Kasumi-1 (cell line): ENCODE results near the gene ASIC3.
"Not testable (repeated sequence)": the region's sequence is repeated elsewhere in the genome, so short reads cannot be mapped to it uniquely, and the experiment has no call there.

Source experiments
- DNase-seq, 2 experiments: peaks; one replicate each; lab custom pipeline; 2025; lab: John Stamatoyannopoulos, UW

Gene ASIC3

DNA sequence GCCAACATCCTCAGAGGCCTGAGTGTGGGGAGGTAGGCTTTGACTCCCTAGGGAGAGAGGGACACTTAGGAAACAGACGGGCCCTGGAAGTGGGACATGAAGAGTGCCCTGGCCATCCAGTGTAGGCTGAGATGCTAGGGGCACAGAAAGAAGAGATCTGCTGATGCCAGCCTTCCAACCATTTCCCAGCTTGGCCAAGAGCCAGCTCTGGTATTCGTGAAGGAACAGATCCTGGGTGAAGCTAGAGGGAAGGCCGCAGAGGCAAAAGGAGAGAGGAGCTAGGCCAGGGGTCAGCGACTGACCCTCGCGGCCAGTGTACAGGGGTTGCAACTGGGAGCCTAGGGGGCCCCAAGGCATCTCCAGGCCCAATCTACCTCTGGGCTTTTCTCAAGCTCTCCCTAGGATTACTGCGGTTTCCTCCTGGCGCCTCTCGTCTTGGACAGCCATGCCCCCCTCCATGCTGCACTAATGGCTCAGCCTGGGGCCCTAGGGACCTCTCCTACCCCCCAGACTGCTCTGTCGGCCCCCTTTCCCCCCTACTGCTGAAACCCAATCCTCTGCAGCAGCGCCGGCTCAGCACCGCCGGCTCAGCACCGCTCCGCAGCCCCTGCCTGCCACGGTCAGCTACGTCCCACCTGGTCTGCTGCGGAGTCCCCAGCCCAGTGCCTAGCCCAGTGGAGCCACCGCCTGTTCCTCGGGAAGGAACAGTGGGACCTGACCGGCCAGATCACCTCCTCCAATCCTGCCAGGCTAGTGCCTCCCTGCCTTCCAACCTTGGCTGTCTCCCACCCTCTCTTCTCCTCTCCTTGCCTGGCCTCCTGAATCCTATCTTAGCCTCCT is at the start of gene ASIC3:
ASIC3 (plus strand) TSS at position 556 of the 840 bp plus-strand sequence. CDS start 355 bp downstream, outside the sequence.
- DNase-seq, result no peak

DNA sequence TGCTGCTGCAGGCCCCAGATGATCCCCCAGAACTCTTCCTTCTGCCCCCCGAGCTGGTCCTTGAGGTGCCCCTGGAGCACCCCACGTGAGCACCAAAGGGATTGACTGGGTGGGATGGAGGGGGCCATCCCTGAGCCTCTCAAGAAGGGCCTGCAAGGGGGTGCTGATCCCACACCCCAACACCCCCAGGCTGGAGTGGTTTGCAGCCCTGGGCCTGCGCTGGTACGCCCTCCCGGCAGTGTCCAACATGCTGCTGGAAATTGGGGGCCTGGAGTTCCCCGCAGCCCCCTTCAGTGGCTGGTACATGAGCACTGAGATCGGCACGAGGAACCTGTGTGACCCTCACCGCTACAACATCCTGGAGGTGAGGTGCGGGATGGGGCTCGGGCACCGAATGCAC is 49.3 kb upstream of the ASIC3 start:
- DNase-seq, result no peak

DNA sequence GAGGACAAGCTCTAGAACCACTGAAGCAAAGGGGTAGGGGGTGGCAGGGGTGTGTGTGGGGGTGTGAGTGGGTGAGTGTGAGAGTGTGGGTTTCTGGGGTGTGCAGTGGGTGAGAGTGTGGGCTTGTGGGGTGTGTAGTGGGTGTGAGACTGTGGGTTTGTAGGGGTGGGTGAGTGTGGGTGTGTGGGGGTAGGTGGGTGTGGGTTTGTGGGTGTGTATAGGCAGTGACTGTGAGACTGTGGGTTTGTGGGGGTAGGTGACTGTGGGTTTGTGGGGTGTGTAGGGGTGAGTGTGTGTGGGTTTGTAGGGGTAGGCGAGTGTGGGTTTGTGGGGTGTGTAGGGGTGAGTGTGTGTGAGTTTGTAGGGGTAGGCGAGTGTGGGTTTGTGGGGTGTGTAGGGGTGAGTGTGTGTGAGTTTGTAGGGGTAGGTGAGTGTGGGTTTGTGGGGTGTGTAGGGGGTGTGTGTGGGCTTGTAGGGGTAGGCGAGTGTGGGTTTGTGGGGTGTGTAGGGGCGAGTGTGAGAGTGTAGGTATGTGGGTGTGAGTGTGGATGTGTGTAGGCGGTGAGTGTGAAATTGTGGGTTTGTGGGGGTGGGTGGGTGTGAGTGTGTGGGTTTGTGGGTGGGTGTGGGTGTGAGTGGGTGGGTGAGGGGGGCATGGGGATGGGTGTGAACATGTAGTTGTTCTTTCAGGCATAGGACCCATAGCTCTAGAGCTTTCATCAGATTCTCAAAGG is 48.7 kb upstream of the ASIC3 start:
- DNase-seq, result no peak

DNA sequence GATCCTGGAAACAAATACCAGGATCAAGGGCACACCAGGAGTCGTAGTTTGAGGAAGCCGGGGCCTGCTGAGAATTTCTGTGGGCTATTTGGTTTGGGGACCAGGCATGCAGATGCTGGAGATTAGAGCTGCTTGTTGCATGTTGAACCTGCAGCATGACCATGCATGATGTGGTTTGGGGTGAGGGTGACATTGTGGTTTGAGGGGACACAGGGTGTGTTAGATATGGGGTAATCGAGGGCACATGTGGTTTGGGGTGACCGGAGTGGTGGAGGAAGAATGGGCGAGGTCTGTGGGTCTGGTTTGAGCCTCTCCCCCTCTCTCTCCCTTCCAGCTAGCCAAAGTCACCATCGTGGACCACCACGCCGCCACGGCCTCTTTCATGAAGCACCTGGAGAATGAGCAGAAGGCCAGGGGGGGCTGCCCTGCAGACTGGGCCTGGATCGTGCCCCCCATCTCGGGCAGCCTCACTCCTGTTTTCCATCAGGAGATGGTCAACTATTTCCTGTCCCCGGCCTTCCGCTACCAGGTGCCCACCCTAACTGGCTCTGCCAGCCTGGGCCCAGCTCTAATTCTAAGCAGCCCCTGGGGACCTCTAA is 47.3 kb upstream of the ASIC3 start:
- DNase-seq, result no peak

DNA sequence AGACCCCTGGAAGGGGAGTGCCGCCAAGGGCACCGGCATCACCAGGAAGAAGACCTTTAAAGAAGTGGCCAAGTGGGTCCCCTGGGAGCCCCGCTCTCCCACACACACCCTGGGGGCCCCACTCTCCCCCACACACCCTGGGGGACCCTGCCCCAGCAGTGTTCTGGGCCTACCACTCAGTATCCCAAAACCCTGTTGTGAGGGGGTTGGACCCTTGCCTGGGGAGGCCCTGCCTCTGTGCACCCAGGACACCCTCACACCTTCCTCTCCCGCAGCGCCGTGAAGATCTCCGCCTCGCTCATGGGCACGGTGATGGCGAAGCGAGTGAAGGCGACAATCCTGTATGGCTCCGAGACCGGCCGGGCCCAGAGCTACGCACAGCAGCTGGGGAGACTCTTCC is 46.8 kb upstream of the ASIC3 start:
- no peak for DNase-seq

DNA sequence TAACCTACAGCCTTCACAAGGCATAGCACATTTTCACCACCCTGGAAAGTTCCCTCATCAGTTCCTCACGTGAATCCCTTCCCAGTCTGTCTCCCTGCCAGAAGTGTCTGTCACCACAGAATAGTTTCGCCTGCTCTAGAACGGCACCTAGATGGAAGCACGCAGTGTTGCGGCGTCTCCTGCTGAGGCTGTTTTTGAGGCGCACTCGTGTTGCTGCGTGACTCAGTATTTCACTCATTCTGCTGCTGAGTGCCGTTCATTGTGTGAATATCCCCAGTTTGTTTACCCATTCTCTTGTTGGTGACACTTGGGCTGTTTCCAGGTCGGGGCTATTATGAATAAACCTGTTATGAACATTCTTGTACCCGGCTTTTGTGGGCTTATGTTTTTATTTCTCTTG is 44.8 kb upstream of the ASIC3 start:
- no peak for DNase-seq

DNA sequence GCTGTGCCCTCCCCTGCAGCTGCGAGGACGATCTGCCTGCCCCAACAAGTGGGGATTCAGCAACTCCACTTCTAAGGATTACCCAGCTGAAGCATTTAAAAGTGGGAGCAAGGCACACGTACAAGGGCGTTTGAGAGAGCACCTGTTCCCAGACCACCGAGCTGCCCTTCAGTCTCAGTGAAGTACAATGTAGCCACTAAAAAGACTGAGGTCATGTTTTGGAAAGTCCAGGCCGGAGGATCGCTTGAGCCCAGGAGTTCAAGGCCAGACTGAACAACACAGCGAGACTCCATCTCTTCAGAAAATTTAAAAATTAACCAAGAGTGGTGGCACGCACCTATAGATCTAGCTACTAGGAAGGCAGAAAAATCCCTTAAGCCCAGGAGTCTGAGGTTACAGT is 42.8 kb upstream of the ASIC3 start:
- DNase-seq, result no peak

DNA sequence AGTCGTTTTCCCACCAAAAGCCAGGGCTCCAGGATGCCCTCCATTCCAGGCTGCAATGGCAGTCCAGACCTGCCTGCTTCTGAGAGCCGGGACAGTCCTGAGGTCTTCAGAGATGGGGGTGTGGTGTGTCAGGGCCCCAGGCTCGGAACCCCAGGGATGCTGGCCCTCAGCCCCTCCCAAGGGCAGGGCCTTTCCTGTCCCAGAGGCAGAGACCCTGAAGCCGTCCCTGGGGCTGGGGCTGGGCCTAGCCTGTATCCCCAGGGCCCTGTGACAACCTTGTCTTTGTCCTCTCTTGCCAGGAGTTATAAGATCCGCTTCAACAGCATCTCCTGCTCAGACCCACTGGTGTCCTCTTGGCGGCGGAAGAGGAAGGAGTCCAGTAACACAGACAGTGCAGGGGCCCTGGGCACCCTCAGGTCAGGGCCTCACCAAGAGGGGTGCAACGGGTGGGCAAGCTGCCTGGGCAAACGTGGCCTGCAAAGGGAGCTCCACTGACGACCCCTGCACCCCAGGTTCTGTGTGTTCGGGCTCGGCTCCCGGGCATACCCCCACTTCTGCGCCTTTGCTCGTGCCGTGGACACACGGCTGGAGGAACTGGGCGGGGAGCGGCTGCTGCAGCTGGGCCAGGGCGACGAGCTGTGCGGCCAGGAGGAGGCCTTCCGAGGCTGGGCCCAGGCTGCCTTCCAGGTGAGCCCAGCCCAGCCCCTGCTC is 41.6 kb upstream of the ASIC3 start:
- no peak for DNase-seq

DNA sequence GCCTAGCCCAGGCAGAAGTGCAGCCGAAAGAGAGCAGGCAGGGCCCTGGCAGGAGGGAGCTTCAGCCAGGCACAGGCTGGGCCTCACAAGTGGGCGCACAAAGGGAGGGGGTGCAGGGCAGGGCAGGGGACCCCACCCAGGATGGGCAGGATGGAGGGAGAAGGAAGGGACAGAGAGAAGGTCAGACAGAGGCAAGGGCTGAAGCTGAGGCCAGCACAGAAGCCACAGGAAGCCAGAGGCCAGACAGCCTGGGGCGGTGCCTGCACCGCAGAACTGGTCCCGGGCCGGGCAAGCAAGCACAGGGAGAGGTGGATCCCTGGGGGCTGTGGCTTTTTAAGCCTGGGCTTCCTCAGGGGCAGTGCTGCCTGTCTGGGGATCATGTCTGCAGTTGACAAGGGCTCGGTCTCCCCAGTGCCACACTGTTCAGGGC is 40.8 kb upstream of the ASIC3 start:
- DNase-seq, result no peak

DNA sequence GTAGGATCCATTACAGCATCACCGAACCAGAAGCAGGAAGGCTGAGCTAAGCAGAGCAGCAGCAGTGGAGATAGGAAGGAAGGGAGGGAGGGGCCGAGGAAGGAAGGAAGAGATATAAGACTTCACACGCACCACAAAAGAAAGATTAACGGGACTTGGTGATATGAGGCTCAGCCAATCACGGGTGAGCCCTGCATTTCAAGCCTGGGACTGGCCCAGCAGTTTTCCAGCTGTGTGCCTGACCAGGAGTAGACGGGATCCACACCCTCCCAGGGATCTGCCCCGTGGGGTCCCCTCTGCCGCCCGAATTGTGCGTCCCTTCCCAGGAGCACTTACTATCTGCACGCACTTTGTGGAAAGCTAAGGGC is 40.2 kb upstream of the ASIC3 start:
- peak; percentile 63 to 64 for DNase-seq

DNA sequence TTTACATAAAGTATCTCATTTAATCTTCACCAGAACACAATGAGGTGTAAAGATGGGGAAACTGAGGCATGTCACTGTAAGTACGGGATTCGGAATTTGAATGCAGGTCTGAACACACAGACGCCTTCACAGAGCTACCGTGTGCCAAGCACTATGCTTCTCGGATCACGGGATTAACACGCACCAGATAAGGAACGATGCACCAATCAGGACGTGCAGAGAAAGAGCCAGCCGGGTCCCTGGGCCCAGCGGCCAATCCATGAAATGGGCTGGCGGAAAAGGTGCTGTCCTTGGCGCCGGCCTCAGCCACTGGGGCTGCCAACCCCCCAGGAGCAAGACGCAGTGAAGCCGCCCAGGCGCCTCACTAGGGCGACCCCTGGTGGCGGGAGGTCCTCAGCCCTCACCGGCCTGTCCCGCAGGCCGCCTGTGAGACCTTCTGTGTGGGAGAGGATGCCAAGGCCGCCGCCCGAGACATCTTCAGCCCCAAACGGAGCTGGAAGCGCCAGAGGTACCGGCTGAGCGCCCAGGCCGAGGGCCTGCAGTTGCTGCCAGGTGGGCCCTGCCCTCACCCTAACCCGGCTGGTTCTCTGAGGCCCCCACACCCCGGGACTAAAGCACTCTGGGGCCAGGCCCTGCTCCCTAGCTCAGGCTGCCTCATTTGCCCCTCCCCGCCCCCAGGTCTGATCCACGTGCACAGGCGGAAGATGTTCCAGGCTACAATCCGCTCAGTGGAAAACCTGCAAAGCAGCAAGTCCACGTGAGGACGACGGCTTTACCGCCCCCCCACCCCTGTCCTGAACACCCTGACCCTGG is 39.6 kb upstream of the ASIC3 start:
- DNase-seq, result no peak

DNA sequence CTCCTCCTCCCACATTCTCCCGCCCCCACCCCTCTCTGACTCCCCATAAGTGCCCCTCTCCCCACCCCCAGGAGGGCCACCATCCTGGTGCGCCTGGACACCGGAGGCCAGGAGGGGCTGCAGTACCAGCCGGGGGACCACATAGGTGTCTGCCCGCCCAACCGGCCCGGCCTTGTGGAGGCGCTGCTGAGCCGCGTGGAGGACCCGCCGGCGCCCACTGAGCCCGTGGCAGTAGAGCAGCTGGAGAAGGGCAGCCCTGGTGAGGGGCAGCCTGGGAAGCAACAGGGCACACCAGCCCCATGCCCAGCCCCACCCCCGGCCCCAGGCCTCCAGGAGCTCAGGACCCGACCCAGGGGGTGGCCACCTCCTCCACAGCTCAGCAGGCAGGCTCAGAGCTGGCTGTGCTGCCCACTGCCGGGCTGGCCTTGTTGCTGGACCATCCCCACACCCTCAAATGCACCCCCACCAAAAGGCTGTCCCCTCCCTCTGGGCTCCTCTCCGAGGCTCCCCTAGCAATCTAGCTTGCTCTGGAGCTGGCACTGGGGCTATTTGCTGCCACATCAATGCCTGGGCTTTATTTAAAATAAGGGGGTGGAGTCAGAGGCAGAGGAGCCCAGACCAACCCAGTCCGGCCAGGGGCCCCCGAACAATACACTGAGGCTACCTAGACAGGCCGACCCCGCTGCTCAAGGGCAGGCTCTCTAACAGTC is 38.8 kb upstream of the ASIC3 start:
- no peak for DNase-seq

DNA sequence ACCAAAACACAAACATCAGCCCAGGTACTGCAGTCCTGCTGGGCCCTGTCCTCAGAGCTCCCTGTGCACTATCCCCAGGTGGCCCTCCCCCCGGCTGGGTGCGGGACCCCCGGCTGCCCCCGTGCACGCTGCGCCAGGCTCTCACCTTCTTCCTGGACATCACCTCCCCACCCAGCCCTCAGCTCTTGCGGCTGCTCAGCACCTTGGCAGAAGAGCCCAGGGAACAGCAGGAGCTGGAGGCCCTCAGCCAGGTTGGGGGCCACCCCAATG is 38.4 kb upstream of the ASIC3 start:
- no peak for DNase-seq

DNA sequence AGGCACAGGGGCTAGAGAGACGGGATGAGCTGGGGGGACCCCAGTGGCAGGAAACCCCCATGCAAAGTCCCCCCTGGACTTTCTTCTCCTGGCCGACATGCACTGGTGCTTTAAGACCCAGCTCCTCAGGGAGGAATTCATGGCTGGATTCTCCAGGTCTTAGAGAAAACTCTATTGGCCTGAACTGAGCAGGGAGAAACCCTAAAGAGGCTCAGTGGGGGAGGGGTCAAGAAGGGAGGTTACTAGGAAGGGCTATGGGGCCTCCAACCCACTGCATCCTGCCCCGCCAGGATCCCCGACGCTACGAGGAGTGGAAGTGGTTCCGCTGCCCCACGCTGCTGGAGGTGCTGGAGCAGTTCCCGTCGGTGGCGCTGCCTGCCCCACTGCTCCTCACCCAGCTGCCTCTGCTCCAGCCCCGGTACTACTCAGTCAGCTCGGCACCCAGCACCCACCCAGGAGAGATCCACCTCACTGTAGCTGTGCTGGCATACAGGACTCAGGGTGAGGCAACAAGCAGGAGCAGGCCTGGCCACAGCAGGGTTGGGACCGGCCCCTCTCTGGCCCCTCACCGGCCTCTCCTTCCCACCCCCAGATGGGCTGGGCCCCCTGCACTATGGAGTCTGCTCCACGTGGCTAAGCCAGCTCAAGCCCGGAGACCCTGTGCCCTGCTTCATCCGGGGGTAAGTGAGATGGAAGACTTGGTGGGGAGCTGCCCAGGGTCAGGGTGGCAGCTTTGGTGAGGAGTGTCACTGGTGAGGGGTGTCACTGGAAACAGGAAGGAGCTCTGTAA is 37.8 kb upstream of the ASIC3 start:
- DNase-seq, result peak; percentile 55 to 66

DNA sequence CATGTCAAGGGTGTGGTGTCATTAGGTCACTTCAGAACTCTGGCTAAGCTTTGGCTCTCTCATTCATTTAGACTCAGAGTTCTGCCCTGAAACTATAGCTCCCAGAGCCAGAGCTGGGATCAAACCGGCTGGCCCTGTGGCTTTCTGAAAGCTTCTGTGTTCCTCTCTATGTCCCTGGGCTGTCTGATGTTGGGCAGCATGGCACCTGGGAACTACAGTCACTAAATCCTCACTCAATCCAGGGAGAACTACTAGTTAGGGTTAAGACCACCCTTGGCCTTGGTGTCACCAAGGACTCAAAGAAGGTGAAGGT is 37.3 kb upstream of the ASIC3 start:
- DNase-seq, result no peak

DNA sequence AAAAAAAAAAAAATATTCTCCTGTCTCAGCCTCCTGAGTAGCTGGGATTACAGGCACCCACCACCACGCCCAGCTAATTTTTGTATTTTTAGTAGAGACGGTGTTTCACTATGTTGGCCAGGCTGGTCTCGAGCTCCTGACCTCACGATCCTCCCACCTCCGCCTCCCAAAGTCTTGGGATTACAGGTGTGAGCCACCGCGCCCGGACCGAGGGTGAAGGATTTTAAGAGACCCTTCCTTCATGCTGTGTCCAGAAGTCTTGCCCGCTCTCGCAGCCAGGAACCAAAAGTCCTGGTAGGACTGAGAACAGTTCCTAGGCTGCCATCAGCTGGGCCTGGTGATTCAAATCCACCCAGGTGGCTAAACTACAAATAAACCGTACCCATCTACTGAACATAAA is 36.7 kb upstream of the ASIC3 start:
- not testable (repeated sequence) for DNase-seq

DNA sequence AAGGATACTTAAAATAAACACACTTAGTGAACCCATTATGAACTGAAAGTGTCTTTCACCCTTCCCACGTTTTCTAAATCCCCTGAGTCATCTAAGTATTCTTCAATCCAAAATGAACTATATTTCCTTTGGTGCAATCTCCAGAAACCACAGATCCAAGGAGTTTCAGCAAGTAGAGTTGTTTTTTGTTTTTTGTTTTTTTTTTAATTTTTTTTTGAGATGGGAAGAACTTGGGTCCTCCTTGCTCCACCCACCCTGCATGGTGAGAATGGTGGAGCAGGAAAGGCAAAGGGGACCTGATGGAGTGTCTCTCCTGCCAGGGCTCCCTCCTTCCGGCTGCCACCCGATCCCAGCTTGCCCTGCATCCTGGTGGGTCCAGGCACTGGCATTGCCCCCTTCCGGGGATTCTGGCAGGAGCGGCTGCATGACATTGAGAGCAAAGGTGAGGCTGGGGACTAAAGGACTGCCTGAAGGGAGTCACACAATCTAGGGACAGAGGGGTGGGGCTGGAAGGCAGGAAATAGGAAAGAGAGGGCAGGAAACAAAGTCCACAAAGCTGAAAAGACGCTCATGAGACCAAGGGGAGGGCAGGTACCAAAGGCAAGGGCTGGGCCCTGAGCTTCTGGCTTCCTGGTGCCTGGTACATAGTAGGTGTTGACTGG is 36.2 kb upstream of the ASIC3 start:
- DNase-seq, result no peak

DNA sequence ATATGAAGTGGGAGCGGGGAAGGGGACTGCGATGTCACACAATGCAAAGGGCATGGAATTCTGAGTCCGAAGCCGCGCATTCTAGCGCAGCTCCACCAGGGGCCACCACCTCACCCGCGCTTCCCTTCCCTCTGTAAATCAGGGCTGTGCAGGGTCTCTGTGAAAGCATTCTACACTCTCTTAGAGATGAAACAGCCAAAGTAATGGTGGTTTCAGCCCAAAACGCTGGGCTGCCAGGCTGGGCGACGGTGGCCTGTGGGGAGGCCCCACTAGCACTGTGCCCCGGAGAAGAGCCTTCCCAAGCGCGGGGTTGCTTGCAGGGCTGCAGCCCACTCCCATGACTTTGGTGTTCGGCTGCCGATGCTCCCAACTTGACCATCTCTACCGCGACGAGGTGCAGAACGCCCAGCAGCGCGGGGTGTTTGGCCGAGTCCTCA is 35.4 kb upstream of the ASIC3 start:
- peak; percentile 23 to 57 for DNase-seq

DNA sequence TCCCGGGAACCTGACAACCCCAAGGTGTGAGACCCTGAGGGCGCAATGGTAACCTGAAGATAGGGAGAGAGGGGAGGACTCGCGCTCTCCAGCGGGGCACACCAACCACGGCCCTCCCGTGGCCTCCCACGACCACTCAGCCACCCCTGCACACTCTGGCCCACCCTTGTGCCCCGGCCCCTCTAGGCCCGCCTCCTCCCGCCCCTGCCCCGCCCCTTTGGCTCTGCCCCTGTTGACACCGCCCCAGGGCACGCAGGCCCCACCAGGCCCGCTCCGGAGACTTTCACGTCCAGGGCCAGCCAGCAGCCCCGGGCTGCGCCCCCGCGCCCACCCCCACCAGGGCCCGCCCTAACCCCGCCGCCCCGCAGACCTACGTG is 35.0 kb upstream of the ASIC3 start:
- no peak for DNase-seq
